Mesodermal cell (in vitro differentiated cells): ENCODE data around the gene OPN1LW.

ENCODE experiments used
- H3K27ac ChIP-seq: 2 replicates; pipeline ENCODE4 v1.7.0; 2013; ENCODE audit warnings: mild to moderate bottlenecking, low read depth, low read length, moderate library complexity; ENCODE audit not compliant: severe bottlenecking
- H3K36me3 ChIP-seq: 2 replicates; pipeline ENCODE4 v1.7.1; 2013; ENCODE audit warnings: mild to moderate bottlenecking, low read length, moderate library complexity; ENCODE audit not compliant: control insufficient read depth, insufficient read depth
- H3K4me1 ChIP-seq: one replicate; pipeline ENCODE4 v1.7.1; 2013; ENCODE audit warnings: mild to moderate bottlenecking, low read length; ENCODE audit not compliant: insufficient read depth, control insufficient read depth, poor library complexity, severe bottlenecking
- H3K4me3 ChIP-seq: 2 replicates; pipeline ENCODE4 v1.7.0; 2013; ENCODE audit warnings: low read length, control low read depth, mild to moderate bottlenecking; ENCODE audit not compliant: insufficient read depth, poor library complexity, severe bottlenecking; ENCODE audit errors: extremely low read depth
- H3K9me3 ChIP-seq: 2 replicates; pipeline ENCODE4 v1.7.1; 2013; ENCODE audit warnings: mild to moderate bottlenecking, low read length, moderate library complexity; ENCODE audit not compliant: control insufficient read depth
- WGBS, 2 experiments: methylation state at CpG; one replicate each; pipeline ENCODE4 v1.1.5; 2013; ENCODE audit warnings: missing lambda C conversion rate in 2 of 2; ENCODE audit not compliant: insufficient coverage in 2 of 2; 5-methylcytosine and 5-hydroxymethylcytosine counted together

Gene OPN1LW

DNA sequence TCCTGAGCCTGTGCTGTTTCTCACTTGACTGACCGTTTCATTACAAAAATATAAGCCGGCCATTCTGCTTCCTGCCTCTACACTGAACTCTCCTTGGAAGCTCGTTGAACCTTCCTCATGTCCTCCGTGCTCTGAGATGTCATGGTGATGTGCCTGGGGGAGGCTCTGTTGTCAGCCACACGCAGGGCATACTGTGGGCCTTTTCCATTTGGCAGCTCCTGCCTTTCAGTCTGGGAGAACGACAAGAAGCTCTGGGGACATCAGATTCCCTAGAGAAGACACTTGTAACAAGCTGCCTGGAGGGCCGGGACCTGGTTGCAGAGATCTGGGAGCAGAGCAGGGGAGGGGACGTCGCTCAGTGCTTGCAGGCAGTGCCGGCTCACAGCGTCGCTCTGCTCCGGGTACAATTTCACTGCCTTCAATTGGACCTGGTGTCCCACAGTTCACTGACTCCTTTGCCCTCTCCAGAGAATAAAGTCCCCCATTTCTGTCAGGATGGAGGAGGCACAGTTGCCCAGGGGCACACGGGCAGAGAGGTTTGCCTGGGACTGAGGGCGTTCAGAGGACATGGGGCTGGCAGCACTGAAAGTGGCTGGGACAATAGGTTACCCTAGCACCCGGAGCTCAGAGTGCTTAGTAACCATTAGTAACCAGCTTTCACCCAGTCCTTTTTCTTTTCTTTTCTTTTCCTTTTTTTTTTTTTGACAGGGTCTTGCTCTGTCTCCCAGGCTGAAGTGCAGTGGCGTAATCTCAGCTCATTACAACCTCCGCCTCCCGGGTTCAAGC lies 27.4 kb upstream of the OPN1LW start:
- no peak overlapping the region for H3K4me3 ChIP-seq
- H3K4me1 ChIP-seq = no peaks in the 10 kb centered on the region
- no peaks in the 10 kb centered on the region for H3K36me3 ChIP-seq
- H3K27ac ChIP-seq = no peak overlapping the region
- WGBS, 2 experiments = 78 to 84% methylated on average over 8 to 12 of the region's 19 CpGs
- H3K9me3 ChIP-seq = no peaks in the 10 kb centered on the region

DNA sequence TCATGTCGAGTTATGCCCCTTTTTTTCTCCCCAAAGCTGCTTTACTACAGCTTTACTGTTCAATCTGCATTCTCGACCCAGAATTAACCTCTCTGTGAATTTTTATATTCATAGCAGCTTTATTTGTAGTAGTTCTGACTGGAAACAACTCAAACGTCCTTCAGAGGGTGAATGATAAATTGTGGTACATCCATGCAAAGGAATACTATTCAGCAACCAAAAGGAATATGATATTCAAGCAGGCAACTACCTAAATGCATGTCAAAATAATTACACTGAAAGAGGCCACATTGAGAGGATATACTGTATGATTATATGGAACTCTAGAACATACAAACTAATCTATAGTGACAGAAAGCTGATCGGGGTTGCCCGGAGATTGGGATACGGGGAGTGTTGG lies 26.5 kb upstream of the OPN1LW start:
- Histone ChIP-seq H3K4me3 (no peak overlapping the region), H3K36me3 (no peaks in the 10 kb centered on the region), H3K27ac (no peak overlapping the region), H3K4me1 (no peaks in the 10 kb centered on the region), H3K9me3 (no peaks in the 10 kb centered on the region)
- no CpG with 5 or more reads among the region's 6 CpGs for WGBS, 2 experiments

DNA sequence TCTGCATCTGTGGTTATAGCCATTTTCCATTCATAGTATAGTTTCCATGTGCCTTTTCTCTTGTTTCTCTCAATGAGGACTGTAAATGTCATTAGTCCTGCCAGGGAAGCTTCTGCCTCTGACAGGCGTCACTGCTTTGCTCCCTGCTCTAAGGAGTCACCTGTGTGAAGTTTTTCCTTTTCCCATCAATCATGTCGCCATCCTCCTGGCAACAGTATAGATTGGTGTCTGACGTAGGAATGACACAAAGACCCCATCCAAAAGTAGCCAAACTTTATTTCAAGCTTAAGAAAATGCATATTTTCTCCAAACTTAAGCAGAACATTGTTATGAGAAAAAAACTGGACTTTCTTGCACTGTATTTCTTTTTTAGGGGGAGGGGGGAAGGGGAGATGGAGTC lies 23.5 kb upstream of the OPN1LW start:
- no peaks in the 10 kb centered on the region for H3K9me3 ChIP-seq
- WGBS, 2 experiments = 75% methylated on average over 2 of the region's 3 CpGs; no CpG with 5 or more reads in 1 of the 2 experiments
- H3K36me3 ChIP-seq = no peaks in the 10 kb centered on the region
- peaks cover 4% of the 10 kb centered on the region for H3K4me1 ChIP-seq
- no peak overlapping the region for H3K27ac ChIP-seq
- H3K4me3 ChIP-seq = no peak overlapping the region

DNA sequence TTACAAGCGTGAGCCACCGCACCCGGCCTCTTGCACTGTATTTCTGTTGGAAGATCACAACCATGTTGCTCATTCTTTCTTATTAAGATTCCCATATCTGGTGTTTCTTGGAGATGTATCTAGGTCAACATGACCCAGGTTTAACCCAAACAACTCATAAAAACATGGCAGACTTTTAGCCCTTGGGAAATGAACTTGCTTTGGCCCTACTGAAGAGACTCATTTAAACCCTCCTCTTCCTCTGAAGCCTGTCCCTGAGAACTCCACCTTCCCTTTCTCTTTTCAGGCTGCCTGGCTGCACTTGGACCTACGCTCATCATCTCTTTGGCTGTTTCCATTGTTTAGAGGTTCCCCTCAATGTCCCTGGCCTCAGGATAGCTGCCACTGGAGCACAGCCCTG lies 22.8 kb upstream of the OPN1LW start:
- Histone ChIP-seq H3K4me1 (peaks cover 7% of the 10 kb centered on the region), H3K4me3 (no peak overlapping the region), H3K27ac (no peak overlapping the region), H3K9me3 (no peaks in the 10 kb centered on the region), H3K36me3 (no peaks in the 10 kb centered on the region)
- 60% methylated on average over 1 of the region's 4 CpGs; no CpG with 5 or more reads in 1 of the 2 experiments for WGBS, 2 experiments

DNA sequence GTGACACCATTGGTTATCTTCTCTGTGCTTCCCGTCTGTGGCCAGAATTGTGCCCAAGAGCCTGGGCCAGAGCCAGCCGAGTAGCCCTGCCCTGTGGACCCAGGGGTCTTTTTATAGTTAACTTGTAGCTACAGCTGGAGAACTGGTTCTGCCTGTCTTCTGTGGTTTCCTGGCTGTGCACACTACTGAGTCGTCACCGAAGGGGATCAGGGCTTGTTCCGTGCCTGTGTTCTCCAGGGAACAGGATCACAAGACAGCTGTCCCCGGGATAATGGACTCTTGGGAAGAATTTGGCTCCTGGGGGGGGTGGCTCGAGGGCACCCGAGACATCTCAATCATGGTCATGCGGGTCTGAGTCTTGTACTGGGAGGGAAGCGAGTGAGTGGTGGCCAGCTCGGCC lies 22.1 kb upstream of the OPN1LW start:
- WGBS, 2 experiments = 85% methylated on average over 4 of the region's 11 CpGs; no CpG with 5 or more reads in 1 of the 2 experiments
- H3K4me1 ChIP-seq = peaks cover 7% of the 10 kb centered on the region
- H3K4me3 ChIP-seq = no peak overlapping the region
- H3K27ac ChIP-seq = no peak overlapping the region
- no peaks in the 10 kb centered on the region for H3K36me3 ChIP-seq
- H3K9me3 ChIP-seq = no peaks in the 10 kb centered on the region

DNA sequence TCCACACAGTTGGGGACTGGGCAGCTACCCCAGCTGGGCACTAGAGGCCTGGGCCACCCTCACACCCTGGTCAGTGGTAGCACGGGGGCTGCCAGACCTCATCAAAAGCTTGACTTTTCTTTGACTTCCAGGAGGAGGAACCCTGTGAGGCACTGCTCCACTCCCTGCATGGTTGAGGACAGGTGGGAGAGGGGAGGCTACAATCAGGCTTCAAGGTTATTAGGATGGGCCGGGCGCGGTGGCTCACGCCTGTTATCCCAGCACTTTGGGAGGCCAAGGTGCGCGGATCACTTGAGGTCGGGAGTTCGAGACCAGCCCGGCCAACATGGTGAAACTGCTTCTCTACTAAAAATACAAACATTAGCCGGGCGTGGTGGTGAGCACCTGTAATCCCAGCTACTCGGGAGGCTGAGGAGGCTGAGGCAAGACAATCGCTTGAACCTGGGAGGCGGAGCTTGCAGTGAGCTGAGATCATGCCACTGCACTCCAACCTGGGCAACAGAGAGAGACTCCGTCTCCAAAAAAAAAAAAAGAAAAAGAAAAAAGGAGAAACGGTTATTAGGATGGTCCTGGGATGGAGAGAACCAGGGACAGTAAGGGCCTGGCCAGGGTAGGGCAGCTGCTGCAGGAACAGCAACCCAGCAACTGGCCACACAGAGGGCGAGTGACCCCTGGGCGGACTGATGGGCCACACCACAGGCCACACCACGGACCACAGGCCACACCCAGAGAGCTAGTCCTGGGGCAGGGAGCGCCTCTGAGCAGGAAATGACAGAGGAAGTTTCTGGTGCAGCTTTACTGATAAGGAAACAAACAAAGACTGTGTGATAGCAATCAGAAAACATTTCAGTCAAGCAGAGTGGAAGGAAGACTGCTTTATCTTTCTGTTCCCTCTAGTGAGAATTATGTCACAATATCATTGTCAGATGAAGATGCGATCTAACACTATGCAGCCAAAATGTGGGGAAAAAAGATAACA lies 20.5 kb upstream of the OPN1LW start:
- Histone ChIP-seq H3K27ac (no peak overlapping the region), H3K4me3 (no peak overlapping the region), H3K36me3 (no peaks in the 10 kb centered on the region), H3K9me3 (no peaks in the 10 kb centered on the region), H3K4me1 (peaks cover 7% of the 10 kb centered on the region)
- WGBS, 2 experiments = 96% methylated on average over 14 of the region's 22 CpGs; no CpG with 5 or more reads in 1 of the 2 experiments

DNA sequence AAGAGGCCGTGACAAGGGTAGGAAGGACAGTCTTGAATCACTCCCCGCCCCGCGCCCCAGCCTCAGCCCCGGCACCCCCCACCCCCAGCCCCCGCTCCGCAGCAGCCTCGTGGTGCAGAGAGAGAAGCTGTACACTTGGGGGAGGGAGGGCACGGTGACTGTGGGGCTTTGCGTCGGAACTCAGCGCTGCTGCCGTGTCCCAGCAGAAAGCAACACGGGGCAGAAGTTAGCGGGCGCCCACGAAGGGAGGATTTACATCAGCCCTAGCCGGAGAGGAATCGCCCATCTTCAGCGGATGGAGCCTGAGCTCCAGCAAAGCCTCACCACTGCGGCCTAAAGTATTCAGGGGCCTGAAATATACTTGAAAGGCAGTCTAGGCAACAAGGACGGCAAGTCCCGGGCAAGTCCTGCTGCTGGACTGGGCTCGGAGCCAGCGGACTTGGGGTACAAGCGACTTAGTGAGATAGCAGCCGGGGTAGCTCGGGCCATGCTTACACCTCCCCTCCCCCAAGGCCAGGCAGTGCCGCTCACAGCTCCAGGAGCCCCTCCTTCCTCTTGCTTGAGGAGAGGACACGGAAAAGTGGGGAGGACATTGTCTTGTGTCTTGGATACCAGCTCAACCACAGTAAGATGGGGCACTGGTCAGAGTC lies 18.5 kb upstream of the OPN1LW start:
- 93 to 94% methylated on average over 12 to 21 of the region's 30 CpGs for WGBS, 2 experiments
- peaks cover 7% of the 10 kb centered on the region for H3K4me1 ChIP-seq
- H3K4me3 ChIP-seq = no peak overlapping the region
- H3K36me3 ChIP-seq = no peaks in the 10 kb centered on the region
- no peaks in the 10 kb centered on the region for H3K9me3 ChIP-seq
- no peak overlapping the region for H3K27ac ChIP-seq

DNA sequence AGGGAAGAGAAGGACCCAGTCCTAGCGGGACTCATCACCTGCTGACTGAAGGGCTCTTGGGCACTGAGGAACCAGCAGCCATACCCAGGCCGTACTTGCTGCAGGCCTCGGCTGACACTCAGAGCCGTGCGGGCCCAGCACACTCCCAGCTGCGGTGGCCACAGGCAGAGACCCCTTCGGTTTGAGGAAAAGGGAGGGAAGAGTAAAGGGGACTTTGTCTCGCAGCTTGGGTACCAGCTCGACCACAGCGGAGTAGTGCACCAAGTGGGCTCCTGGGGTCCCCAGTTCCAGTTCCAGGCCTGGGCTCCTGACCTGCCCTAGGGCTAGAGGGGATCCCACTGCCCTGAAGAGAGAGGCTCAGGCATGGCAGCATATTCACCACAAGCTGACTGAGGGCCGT lies 17.9 kb upstream of the OPN1LW start:
- Histone ChIP-seq H3K9me3 (no peaks in the 10 kb centered on the region), H3K27ac (no peak overlapping the region), H3K4me3 (no peak overlapping the region), H3K4me1 (peaks cover 7% of the 10 kb centered on the region), H3K36me3 (no peaks in the 10 kb centered on the region)
- 92 to 96% methylated on average over 4 to 7 of the region's 11 CpGs for WGBS, 2 experiments

DNA sequence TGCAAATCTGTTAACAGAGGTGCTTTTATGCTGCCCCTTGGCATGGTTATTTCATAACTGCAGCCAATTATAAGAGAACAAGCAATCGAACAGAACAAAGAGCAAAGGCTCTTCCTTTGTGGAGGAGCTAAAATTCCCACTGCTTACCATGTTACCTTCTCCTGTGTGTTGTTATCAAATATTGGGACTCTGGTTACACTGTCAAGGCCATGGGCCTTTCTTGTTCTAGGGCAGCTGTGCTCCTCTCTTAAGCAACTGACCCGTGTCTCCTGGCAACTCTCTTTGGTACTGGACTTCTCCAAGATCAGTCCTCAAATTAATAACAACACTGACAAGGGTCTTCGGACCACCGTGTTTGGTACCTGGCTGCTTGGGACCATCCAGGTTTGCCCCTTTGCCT lies 12.1 kb upstream of the OPN1LW start:
- Histone ChIP-seq H3K27ac (no peak overlapping the region), H3K4me1 (peaks cover 3% of the 10 kb centered on the region), H3K9me3 (no peaks in the 10 kb centered on the region), H3K36me3 (no peaks in the 10 kb centered on the region), H3K4me3 (no peak overlapping the region)
- WGBS, 2 experiments = 89 to 100% methylated on average over 2 to 3 of the region's 4 CpGs

DNA sequence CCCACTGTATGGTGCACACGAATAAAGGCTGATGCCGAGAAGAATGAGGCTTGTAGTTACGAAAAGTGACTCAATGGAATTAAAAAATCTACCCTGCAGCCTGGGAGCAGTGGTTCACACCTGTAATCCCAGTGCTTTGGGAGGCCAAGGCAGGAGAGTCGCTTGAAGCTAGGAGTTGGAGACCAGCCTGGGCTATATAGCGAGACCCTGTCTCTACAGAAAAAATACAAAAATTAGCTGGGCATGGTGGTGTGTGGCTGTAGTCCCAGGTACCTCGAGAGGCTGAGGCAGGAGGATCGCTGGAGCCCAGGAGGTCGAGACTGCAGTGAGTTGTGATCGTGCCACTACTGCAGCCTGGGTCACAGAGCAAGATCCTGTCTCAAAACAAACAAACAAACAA lies 11.7 kb upstream of the OPN1LW start:
- no peaks in the 10 kb centered on the region for H3K36me3 ChIP-seq
- no peak overlapping the region for H3K27ac ChIP-seq
- peaks cover 3% of the 10 kb centered on the region for H3K4me1 ChIP-seq
- WGBS, 2 experiments = 95 to 100% methylated on average over 2 to 3 of the region's 9 CpGs
- no peaks in the 10 kb centered on the region for H3K9me3 ChIP-seq
- no peak overlapping the region for H3K4me3 ChIP-seq
